ENCODE results near the gene TNNC1.

GRCh38 chr3:52433328-52433995 lies 20.4 kb downstream of the TNNC1 start:
- TF ChIP-seq HDAC2 (CRISPR knock-in tag; IDR thresholded peaks at IDR 0.05) (no peak), CTCF (CRISPR knock-in tag; IDR thresholded peaks at IDR 0.05) (no peak), JUNB (CRISPR knock-in tag; IDR thresholded peaks at IDR 0.05; ENCODE audit: borderline replicate concordance) (no peak), ARID3A (IDR thresholded peaks at IDR 0.05; ENCODE audit: low read depth, low read length) (no peak), ZNF496 (CRISPR knock-in tag; IDR thresholded peaks at IDR 0.05; ENCODE audit: insufficient replicate concordance) (no peak), JUND (CRISPR knock-in tag; IDR thresholded peaks at IDR 0.05) (no peak), ZBTB10 (CRISPR knock-in tag; IDR thresholded peaks at IDR 0.05; ENCODE audit: borderline replicate concordance) (no peak), ZNF761 (CRISPR knock-in tag; conservative IDR thresholded peaks at IDR 0.05) (no peak), ATF6 (CRISPR knock-in tag; conservative IDR thresholded peaks at IDR 0.05) (no peak), ZBTB2 (CRISPR knock-in tag; IDR thresholded peaks at IDR 0.05; ENCODE audit: low read depth) (no peak)

Measured in HepG2 (cell line).